ENCODE results near the gene LCNL1. TPM values are rescaled to one million over a fixed set of nuclear protein-coding genes. Genes with fewer than 3 reads are reported as not detected.

The LCNL1 gene
- total RNA-seq, 1 experiment from 2014 or later = 0.41 TPM

DNA sequence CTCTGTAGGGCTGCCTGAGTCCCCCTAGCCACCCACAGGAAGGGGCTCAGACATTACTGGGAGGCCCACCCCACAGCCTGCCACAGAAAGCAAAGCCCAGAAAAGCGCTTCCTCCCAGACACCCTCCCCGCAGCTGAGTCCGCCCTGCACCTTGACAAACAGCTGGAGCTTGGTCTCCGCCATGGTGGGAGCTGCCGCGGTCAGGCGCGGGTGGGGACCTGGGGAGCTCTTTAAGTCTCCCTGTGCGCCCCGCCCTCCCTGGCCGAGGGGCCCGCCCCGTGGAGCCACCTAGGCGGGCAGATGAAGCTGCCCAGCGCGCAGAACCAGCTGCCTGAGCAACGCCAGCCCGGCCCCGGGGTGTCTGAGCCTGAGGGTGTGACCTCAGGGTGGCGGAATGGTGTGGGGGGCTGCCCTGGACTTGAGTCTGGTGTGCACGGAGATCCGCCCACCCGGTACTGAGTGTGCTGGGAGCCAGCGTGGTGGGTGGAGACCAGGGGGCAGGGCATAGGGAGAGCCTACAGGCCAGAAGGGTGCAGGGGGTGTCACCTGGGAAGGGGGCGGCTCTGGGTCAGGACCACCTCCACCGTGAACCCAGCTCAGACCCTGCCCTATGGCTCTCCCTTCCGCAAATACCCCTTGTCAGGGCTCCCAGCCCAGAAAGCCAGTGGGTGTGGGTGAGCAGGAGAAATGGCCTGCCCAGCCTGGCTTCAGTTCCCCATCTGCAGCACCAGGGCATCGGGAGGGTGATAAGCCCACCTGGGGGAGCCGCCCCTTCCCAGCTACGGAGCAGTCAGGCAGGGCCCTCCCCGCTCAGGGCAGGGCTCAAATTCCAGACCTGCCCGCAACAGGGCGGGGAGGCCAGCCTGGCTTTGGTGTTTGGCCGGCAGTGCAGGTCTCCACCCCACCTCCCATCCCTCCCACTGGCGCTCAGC lies 13.8 kb downstream of the LCNL1 start, which contains the start of gene CLIC3:
Gene CLIC3 (minus strand): TSS at position 208 of the 932 bp plus-strand sequence. CDS start 25 bp downstream, at position 183.
- POLR2A ChIA-PET (ENCODE audit: unreplicated experiment) = interaction anchor here (0.5 to 1.1 kb wide), 10 partner anchors 18 to 587 kb away, joined by 3 to 9 read pairs (median 6); partner anchors contain the start of gene AJM1
- intact Hi-C loops (cut with micrococcal nuclease; ENCODE audit: unreplicated experiment) = loop anchor here (1.0 to 5.0 kb wide), 3 partner anchors 46 to 206 kb away; partner anchors contain the start of genes PHPT1 and TMEM141

DNA sequence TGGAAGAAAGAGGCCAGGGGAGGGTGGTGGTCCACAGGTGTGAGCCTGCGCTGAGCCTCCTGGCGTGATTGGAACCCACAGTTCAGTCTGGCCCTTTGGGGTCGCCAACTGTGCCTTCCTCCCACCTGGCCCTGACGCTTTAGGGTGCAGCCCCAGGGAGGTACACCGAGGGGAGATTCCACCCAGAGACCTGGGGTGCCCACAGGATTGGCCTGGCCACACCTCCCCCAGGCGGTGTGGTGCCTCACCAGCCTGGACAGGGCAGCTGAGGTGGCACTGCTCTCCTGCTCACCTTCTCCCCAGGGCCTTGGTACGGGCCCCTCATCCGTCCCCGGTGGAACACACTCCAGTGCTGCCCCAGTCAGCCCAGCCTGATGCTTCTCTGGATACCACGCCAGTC lies 14.6 kb downstream of the LCNL1 start:
- TF ChIP-seq, protein P1, sequence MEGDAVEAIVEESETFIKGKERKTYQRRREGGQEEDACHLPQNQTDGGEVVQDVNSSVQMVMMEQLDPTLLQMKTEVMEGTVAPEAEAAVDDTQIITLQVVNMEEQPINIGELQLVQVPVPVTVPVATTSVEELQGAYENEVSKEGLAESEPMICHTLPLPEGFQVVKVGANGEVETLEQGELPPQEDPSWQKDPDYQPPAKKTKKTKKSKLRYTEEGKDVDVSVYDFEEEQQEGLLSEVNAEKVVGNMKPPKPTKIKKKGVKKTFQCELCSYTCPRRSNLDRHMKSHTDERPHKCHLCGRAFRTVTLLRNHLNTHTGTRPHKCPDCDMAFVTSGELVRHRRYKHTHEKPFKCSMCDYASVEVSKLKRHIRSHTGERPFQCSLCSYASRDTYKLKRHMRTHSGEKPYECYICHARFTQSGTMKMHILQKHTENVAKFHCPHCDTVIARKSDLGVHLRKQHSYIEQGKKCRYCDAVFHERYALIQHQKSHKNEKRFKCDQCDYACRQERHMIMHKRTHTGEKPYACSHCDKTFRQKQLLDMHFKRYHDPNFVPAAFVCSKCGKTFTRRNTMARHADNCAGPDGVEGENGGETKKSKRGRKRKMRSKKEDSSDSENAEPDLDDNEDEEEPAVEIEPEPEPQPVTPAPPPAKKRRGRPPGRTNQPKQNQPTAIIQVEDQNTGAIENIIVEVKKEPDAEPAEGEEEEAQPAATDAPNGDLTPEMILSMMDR (conservative IDR thresholded peaks at IDR 0.05) = no peak
- Histone ChIP-seq H3K27me3 (ENCODE audit: insufficient read depth, low read depth) (no peaks in the 10 kb centered on the region), H3F3A (ENCODE audit: insufficient read depth, low read depth) (peaks cover 21% of the 10 kb centered on the region; the same call in 1 of the 2 replicates), H2AFZ (no peak overlapping the region), H3K9me2 (ENCODE audit: insufficient read depth) (no peaks in the 10 kb centered on the region), H3K4me2 (peak overlapping the region; percentile 94), H3K27ac (no peak overlapping the region), H3K4me1 (replicated peaks; ENCODE audit: insufficient read depth) (peaks cover 35% of the 10 kb centered on the region), H3K36me3 (ENCODE audit: low read depth) (no peaks in the 10 kb centered on the region), H4K20me1 (ENCODE audit: insufficient read depth) (no peaks in the 10 kb centered on the region), H3K4me3 (peak overlapping the region; percentile 53; the same call in 1 of the 2 replicates), H3K9me3 (ENCODE audit: insufficient read depth, low read depth) (no peaks in the 10 kb centered on the region), H3K79me2 (ENCODE audit: low read depth) (peaks cover 7% of the 10 kb centered on the region; the same call in 1 of the 2 replicates)
- ChIA-PET CTCF (interaction anchor here (0.6 to 2.1 kb wide), 2 partner anchors 32 to 58 kb away, joined by 3 to 10 read pairs; no protein-coding TSS in a partner anchor), POLR2A (ENCODE audit: unreplicated experiment) (no interaction called here)
- no peak for DNase-seq
- BruUV-seq (replicated peaks) = TSS peak; percentile 40
- intact Hi-C loops (cut with micrococcal nuclease; ENCODE audit: unreplicated experiment) = loop anchor here (2.0 to 5.0 kb wide), 2 partner anchors 150 to 207 kb away; partner anchors contain the start of genes PHPT1 and TMEM141

More for the DNA sequence above, 13.8 kb downstream of the LCNL1 start, which contains the start of gene CLIC3:
- peak within 1 kb of the TSS; percentile 94 for H3K4me2 ChIP-seq
- H3K9me3 ChIP-seq (ENCODE audit: insufficient read depth, low read depth) = no peaks in the 10 kb centered on the region
- no peaks in the 10 kb centered on the region for H3K9me2 ChIP-seq (ENCODE audit: insufficient read depth)
- CTCF ChIA-PET = interaction anchor here (0.6 to 2.1 kb wide), 8 partner anchors 21 to 650 kb away, joined by 3 to 10 read pairs (median 4); no protein-coding TSS in a partner anchor
- H2AFZ ChIP-seq = peak within 1 kb of the TSS; percentile 63
- no peaks in the 10 kb centered on the region for H3K27me3 ChIP-seq (ENCODE audit: insufficient read depth, low read depth)
- no peak within 1 kb of the TSS for H3K27ac ChIP-seq
- peaks cover 22% of the 10 kb centered on the region; the same call in 1 of the 2 replicates for H3F3A ChIP-seq (ENCODE audit: insufficient read depth, low read depth)
- no peaks in the 10 kb centered on the region for H4K20me1 ChIP-seq (ENCODE audit: insufficient read depth)
- no peak for TF ChIP-seq EZH2 (IDR thresholded peaks at IDR 0.05; ENCODE audit: low read depth)
- TF ChIP-seq, protein P1 (conservative IDR thresholded peaks at IDR 0.05) = no peak
- peaks cover 35% of the 10 kb centered on the region for H3K4me1 ChIP-seq (replicated peaks; ENCODE audit: insufficient read depth)
- no peaks in the 10 kb centered on the region for H3K36me3 ChIP-seq (ENCODE audit: low read depth)
- BruUV-seq (replicated peaks) = no TSS peak
- H3K79me2 ChIP-seq (ENCODE audit: low read depth) = peaks cover 7% of the 10 kb centered on the region; the same call in 1 of the 2 replicates
- peak within 1 kb of the TSS; percentile 53 for H3K4me3 ChIP-seq
- peak; percentile 60 to 95 for DNase-seq

DNA sequence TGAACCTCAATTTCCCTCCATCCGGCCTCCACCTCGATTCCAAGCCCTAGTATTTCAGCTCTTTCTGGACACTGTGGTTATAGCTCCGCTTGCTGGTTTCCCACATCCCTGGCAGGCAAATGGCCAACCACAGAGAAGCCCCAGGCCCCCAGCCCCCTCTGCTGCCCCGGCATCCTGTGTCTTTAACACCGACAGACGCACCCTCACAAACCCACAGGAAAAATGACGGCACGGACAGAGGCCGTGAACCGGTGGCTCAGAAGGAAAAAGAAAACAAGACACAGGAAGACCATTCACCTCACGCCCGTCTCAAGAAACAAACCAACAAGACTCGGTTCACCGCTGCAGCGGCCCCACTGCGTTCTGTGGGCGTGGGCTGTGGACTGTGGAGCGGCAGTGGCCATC lies 15.0 kb downstream of the LCNL1 start:
- POLR2A ChIA-PET (ENCODE audit: unreplicated experiment) = no interaction called here
- no peak overlapping the region for H2AFZ ChIP-seq
- H3K27ac ChIP-seq = no peak overlapping the region
- no peak for DNase-seq
- CTCF ChIA-PET = no interaction called here
- H3K4me3 ChIP-seq = no peak overlapping the region
- H3K9me3 ChIP-seq (ENCODE audit: insufficient read depth, low read depth) = no peaks in the 10 kb centered on the region
- no peaks in the 10 kb centered on the region for H3K9me2 ChIP-seq (ENCODE audit: insufficient read depth)
- H3K4me1 ChIP-seq (replicated peaks; ENCODE audit: insufficient read depth) = peaks cover 35% of the 10 kb centered on the region
- peaks cover 18% of the 10 kb centered on the region; the same call in 1 of the 2 replicates for H3F3A ChIP-seq (ENCODE audit: insufficient read depth, low read depth)
- peaks cover 7% of the 10 kb centered on the region; the same call in 1 of the 2 replicates for H3K79me2 ChIP-seq (ENCODE audit: low read depth)
- no peak for TF ChIP-seq EZH2 (IDR thresholded peaks at IDR 0.05; ENCODE audit: low read depth)
- TF ChIP-seq, protein P1 (conservative IDR thresholded peaks at IDR 0.05) = no peak
- H3K27me3 ChIP-seq (ENCODE audit: insufficient read depth, low read depth) = no peaks in the 10 kb centered on the region
- H3K36me3 ChIP-seq (ENCODE audit: low read depth) = no peaks in the 10 kb centered on the region
- intact Hi-C loops (cut with micrococcal nuclease; ENCODE audit: unreplicated experiment) = loop anchor here (2.0 to 5.0 kb wide), 2 partner anchors 151 to 207 kb away; partner anchors contain the start of genes PHPT1 and TMEM141
- H4K20me1 ChIP-seq (ENCODE audit: insufficient read depth) = no peaks in the 10 kb centered on the region
- no peak overlapping the region for H3K4me2 ChIP-seq
- BruUV-seq (replicated peaks) = no TSS peak
